Stomach (tissue), 19 donors: ENCODE results near the gene CARD16. TPM values are rescaled to one million over a fixed set of nuclear protein-coding genes. Genes with fewer than 3 reads are reported as not detected.
"Not testable (repeated sequence)": the region's sequence is repeated elsewhere in the genome, so short reads cannot be mapped to it uniquely, and the experiment has no call there.

Source experiments
- DNase-seq, 2 donors: peaks; one replicate each; pipeline versions ENCODE4 v3.0.0 to v3.0.0-alpha.2; 2013 to 2019
- H3K27ac ChIP-seq, 5 donors: fragments of 200-600 bp in 4 of 5; sonication (generic) in 4 of 5; one replicate each; pipeline ENCODE4 v1.5.1; 2013 to 2019; ENCODE audit warnings: mild to moderate bottlenecking in 1 of 5, moderate library complexity in 1 of 5
- H3K27me3 ChIP-seq, 3 donors: fragments of 200-600 bp; sonication (generic); one replicate each; pipeline ENCODE4 v1.5.1; 2017 to 2019; ENCODE audit warnings: mixed run types in 1 of 3
- H3K36me3 ChIP-seq, 4 donors: fragments of 200-600 bp; sonication (generic); 1 replicate in 3 of 4; 2 replicates in 1 of 4; pipeline ENCODE4 v1.5.1; 2016 to 2019
- H3K4me1 ChIP-seq, 4 donors: fragments of 200-600 bp; sonication (generic); one replicate each; pipeline ENCODE4 v1.5.1; 2016 to 2019
- H3K4me3 ChIP-seq, 4 donors: fragments of 200-600 bp; sonication (generic) in 3 of 4; one replicate each; pipeline ENCODE4 v1.5.1; 2016 to 2019; ENCODE audit warnings: mild to moderate bottlenecking in 1 of 4
- H3K9me3 ChIP-seq, 4 donors: fragments of 200-600 bp; sonication (generic); one replicate each; pipeline ENCODE4 v1.5.1; 2016 to 2019
- EP300 ChIP-seq: sonication (generic); formaldehyde crosslinking; IDR thresholded peaks from one replicate; pipeline ENCODE4 v1.6.1; 2017; ENCODE audit warnings: antibody characterized with exemption
- POLR2A ChIP-seq, 4 donors: fragments of 450-650 bp; IDR thresholded peaks; one replicate each; pipeline ENCODE4 v1.6.1; 2016; ENCODE audit warnings: antibody characterized with exemption in 4 of 4, control low read depth in 2 of 4, mild to moderate bottlenecking in 1 of 4, moderate library complexity in 1 of 4
- POLR2AphosphoS5 ChIP-seq, 3 donors: sonication (generic); formaldehyde crosslinking; IDR thresholded peaks; one replicate each; pipeline ENCODE4 v1.6.1; 2016; ENCODE audit warnings: antibody characterized with exemption in 3 of 3
- WGBS, 5 donors: extraction: QIAGEN DNeasy Blood & Tissue Kit in 3 of 5; methylation state at CpG; one replicate each; pipeline versions ENCODE4 v1.1.5 to v1.1.7; 2013 to 2018; 5-methylcytosine and 5-hydroxymethylcytosine counted together
- intact Hi-C: fragments of 100-400 bp; cut with DNase I; formaldehyde crosslinking; loops from one replicate; pipeline ENCODE4 v1.15.1; 2023; ENCODE audit warnings: low total_unique reads
- long read RNA-seq, 10 donors: transcript quantifications; one replicate each; lab custom pipeline, GENCODE V29; 2026
- polyA plus RNA-seq, 3 donors: library from polyadenylated mRNA; stranded (reverse); fragments of 200-250 nt; gene quantifications; one replicate each; pipeline ENCODE4 v1.2.3, GENCODE V29; 2013
- total RNA-seq, 5 donors: library from RNA; depleted of rRNA; stranded (reverse); fragments of >200 nt; gene quantifications; one replicate each; pipeline versions ENCODE4 v1.1.0 to v1.2.3, GENCODE V29; 2014 to 2016
- TF ChIP-seq, protein P1 (sequence below), 7 experiments: fragments of 450-650 bp in 4 of 7; fragments of 200-600 bp in 3 of 7; sonication (generic) in 3 of 7; IDR thresholded peaks; one replicate each; pipeline ENCODE4 v1.5.1; 2016 to 2019; ENCODE audit warnings: antibody characterized with exemption in 7 of 7, control low read depth in 2 of 7, mild to moderate bottlenecking in 1 of 7
- donor health status: healthy with polysubstance abuse.
- donor health status: Bipolar disorder and iron deficiency.
- donor health status: healthy.

The CARD16 gene
- total RNA-seq: 10 to 100 TPM in 1 of 5 donors, 1 to 10 TPM in 1, not detected in 3; 6.6 to 29.1 TPM
- polyA plus RNA-seq: 10 to 100 TPM; 52.0 to 68.3 (median 66.3) TPM
- long read RNA-seq, donor 1, partial matches to known transcripts: 0 of 1 reads
- long read RNA-seq, donor 1, other reads (novel, unspliced or antisense): 0 of 1 reads
- long read RNA-seq, donor 2, partial matches to known transcripts: 0 of 4 reads
- long read RNA-seq, donor 2, other reads (novel, unspliced or antisense): 0 of 4 reads
- long read RNA-seq, donor 3, partial matches to known transcripts: 0 of 1 reads
- long read RNA-seq, donor 3, other reads (novel, unspliced or antisense): 0 of 1 reads
- long read RNA-seq, donor 4: 0 reads
- long read RNA-seq, donor 5, partial matches to known transcripts: 0 of 4 reads
- long read RNA-seq, donor 5, other reads (novel, unspliced or antisense): 0 of 4 reads
- long read RNA-seq, donor 6, partial matches to known transcripts: 0 of 6 reads
- long read RNA-seq, donor 6, other reads (novel, unspliced or antisense): 0 of 6 reads
- long read RNA-seq, donor 7, partial matches to known transcripts: 0 of 6 reads
- long read RNA-seq, donor 7, other reads (novel, unspliced or antisense): 0 of 6 reads
- long read RNA-seq, donor 8, partial matches to known transcripts: 0 of 4 reads
- long read RNA-seq, donor 8, other reads (novel, unspliced or antisense): 0 of 4 reads
- long read RNA-seq, donor 9, partial matches to known transcripts: 0 of 3 reads
- long read RNA-seq, donor 9, other reads (novel, unspliced or antisense): 0 of 3 reads
- long read RNA-seq, donor 10, partial matches to known transcripts: 0 of 5 reads
- long read RNA-seq, donor 10, other reads (novel, unspliced or antisense): 0 of 5 reads

DNA sequence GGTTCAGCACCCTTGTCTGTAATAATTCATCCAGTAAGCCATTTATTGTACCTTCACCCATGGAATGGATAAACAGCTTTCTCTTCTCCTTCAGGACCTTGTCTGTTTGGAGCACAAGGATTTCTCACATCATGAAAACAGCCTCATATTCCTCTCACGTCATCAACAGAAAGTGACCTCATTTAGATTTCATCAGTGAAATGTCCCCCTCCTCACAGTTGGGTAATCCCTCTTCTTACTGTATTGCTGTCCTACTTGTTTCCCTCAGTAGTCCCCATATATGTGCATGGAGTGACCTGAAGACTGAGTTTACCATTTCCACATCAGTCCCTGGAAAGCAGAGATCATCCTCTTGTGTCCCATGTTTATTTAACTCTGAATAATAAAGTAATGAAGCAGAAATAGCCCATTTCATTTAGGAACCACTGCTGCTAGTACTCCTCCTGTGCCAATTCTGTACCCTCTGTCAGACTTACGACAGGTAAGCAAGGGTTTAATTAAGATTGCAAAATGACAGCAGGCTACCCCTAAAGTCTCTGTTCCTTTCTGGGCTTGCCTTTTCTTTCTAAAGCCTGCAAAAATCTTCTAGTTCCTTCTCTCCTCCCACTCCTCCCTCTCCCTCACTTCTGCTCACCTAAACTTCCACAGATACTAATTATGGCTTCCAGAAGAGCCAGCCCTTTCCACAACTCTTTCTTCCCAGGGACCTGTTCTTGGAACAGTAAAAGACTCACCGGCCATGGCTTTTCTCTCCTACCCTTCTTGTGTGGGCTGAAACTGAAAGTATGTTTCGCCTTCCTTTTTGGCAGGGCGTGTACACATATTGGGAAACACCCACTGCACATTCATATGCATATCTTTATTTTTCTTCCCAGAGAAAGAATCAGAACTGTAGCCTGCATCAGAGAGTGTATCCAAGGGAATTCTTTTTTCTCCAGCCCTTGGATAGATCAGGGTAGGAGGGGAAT is at the start of gene CARD16:
CARD16 (minus strand) TSS at position 779 of the 968 bp plus-strand sequence; CDS start at position 741, 38 bp downstream.
- 3 to 18% (median 7%) methylated on average over 5 of the region's 5 CpGs for WGBS, 5 donors
- Histone ChIP-seq H3K4me3 (peak within 1 kb of the TSS; percentile 36 to 44 (median 39)), H3K36me3 (peaks cover 0 to 10% (median 0%) of the 10 kb centered on the region in 4 donors), H3K4me1 (peaks cover 0 to 42% (median 24%) of the 10 kb centered on the region in 4 donors), H3K27ac (peak within 1 kb of the TSS; percentile 59 to 85 (median 71))
- H3K27me3 ChIP-seq, intact Hi-C loops, H3K9me3 ChIP-seq: not testable (repeated sequence)
- DNase-seq: peak; percentile 60 to 75
- peak; percentile 22 to 54 (median 49) for TF ChIP-seq POLR2AphosphoS5 (IDR thresholded peaks at IDR 0.05)

DNA sequence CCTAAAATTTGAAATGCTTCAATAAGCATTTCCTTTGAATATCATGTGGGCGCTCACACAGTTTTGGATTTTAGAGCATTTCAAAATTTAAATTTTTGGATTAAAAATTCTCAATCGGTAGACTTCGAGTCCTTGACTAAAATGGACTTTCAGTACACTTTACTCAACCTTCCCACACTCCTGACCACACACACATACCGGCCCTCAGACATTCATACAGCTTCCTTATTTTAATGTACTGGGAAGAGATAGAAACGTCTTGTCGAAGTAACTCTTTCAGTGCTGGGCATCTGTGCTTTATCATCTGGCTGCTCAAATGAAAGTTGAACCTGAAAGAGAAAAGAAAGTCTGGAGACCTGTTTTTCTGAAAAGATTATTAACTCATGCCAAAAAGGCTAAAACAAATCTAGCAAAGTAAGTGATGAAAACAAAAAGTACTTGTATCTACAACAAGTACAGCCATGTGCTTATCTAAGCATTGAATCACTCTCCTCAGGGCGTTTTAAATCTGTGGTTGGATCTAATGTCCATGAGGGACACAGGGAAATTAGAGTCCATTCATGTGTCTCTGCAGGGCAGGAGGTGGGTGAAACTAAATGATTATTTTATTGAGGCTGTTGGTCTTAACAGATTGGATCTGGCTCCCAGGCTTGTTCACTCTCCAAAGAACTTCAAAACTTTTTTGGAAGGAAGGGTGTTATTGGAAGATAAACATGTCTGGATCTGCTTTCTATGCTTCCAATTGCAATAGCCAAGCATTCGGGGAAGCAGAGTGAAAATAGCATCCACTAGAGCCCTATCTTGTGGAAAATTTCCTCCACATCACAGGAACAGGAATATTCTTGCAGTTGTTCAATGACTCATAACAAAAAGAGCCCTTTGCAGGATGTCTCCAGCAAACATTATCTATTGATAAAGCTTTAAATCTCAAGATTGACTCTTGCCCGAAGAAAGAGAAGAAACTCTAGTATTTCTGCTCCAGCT is 47.4 kb upstream of the CARD16 start:
- no peaks in the 10 kb centered on the region for H3K9me3 ChIP-seq
- H3K27ac ChIP-seq: no peak overlapping the region
- no peaks in the 10 kb centered on the region for H3K27me3 ChIP-seq
- H3K4me1 ChIP-seq: no peaks in the 10 kb centered on the region
- DNase-seq: no peak
- no peak for TF ChIP-seq EP300
- no peak for TF ChIP-seq POLR2AphosphoS5 (IDR thresholded peaks at IDR 0.05)
- TF ChIP-seq, protein P1, sequence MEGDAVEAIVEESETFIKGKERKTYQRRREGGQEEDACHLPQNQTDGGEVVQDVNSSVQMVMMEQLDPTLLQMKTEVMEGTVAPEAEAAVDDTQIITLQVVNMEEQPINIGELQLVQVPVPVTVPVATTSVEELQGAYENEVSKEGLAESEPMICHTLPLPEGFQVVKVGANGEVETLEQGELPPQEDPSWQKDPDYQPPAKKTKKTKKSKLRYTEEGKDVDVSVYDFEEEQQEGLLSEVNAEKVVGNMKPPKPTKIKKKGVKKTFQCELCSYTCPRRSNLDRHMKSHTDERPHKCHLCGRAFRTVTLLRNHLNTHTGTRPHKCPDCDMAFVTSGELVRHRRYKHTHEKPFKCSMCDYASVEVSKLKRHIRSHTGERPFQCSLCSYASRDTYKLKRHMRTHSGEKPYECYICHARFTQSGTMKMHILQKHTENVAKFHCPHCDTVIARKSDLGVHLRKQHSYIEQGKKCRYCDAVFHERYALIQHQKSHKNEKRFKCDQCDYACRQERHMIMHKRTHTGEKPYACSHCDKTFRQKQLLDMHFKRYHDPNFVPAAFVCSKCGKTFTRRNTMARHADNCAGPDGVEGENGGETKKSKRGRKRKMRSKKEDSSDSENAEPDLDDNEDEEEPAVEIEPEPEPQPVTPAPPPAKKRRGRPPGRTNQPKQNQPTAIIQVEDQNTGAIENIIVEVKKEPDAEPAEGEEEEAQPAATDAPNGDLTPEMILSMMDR (IDR thresholded peaks at IDR 0.05): no peak
- TF ChIP-seq POLR2A (IDR thresholded peaks at IDR 0.05): no peak
- no peak overlapping the region for H3K4me3 ChIP-seq
- 61 to 69% (median 66%) methylated on average over 9 of the region's 9 CpGs for WGBS, 5 donors
- H3K36me3 ChIP-seq: no peaks in the 10 kb centered on the region
- intact Hi-C loops: no loop called here

DNA sequence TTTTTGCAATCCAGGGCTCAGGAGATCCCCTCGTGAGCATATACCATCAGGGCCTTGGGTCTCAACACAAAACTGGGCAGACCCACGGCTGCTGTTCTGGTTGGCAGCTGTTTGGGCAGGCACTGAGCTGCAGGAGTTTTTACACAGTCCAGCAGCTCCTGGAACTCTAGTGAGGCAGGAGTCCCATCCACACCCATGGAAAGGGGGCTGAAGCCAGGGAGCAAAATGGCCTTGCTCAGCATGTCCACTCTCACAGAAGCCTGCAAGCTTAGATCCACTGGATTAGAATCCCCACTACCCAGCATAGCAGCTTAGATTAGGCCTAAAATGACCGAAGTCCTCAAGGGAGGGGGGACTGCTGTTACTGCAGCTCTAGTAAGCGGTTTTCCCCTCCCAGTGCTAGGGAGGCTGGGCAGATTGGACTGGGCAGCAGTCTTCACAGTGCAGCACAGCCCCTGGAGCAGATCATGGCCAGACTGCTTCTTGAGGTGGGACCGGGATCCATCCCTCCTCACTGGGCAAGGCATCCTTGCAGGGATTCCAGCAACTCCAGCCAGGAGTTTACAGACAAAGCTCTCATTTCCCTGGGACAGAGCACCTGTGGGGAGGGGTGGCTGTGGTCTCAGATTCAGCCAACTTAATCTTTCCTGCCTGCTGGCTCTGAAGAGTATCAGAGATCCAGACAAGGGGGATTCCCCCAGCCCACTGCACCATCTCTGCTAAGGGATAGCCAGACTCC is 36.4 kb upstream of the CARD16 start:
- TF ChIP-seq, protein P1 (IDR thresholded peaks at IDR 0.05): no peak
- TF ChIP-seq EP300 (no peak), POLR2A (IDR thresholded peaks at IDR 0.05) (no peak), POLR2AphosphoS5 (IDR thresholded peaks at IDR 0.05) (no peak)
- H3K27ac ChIP-seq: no peak overlapping the region
- WGBS, 5 donors: 84 to 98% (median 94%) methylated on average over 4 to 5 of the region's 5 CpGs
- intact Hi-C loops: no loop called here
- H3K36me3 ChIP-seq: no peaks in the 10 kb centered on the region
- H3K9me3 ChIP-seq: no peaks in the 10 kb centered on the region
- no peaks in the 10 kb centered on the region for H3K27me3 ChIP-seq
- DNase-seq: no peak
- H3K4me3 ChIP-seq: no peak overlapping the region
- H3K4me1 ChIP-seq: peaks cover 0 to 4% (median 1%) of the 10 kb centered on the region in 4 donors

DNA sequence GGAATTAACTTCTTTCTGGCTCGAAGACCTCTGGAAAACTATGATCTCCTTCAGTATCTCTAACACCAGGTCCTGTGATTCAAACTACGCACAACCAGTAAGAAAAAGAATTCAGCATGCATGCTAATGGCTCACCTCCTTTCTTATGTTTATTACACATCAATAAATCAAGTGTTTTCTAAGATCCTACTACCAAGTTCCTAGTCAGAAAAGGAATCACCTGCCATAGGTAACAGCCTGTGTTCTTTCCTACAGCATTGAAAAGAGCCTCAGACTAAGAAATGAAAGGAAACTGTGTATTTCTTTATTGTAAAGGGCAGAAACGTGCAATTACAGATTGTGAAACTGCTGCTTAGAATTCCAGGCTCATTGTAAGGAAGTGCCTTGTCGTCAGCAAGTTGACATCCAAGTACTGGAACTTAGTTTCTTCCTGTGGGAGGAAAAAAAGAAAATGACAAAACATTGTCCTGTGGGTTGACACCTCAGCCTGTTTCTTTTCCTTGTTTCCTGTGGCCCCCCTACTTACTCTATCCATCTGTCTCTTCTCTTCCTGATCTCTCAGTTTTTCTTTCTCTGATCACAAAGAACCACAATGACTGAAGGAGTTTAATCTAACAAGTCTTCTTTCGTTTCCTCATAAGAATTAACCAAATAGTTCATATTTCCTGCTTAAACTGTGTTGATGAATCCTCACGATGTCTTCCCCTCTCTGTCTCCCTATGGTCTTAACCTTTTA is 35.2 kb upstream of the CARD16 start:
- H3K27ac ChIP-seq: peak overlapping the region in 2 of 5 donors; percentile 14 to 16
- intact Hi-C loops: not testable (repeated sequence)

More for the DNA sequence above, 35.2 kb upstream of the CARD16 start:
- H3K9me3 ChIP-seq, H3K36me3 ChIP-seq, H3K27me3 ChIP-seq, H3K4me3 ChIP-seq, DNase-seq, H3K4me1 ChIP-seq: not testable (repeated sequence)
- 46 to 54% (median 50%) methylated on average over 6 of the region's 6 CpGs for WGBS, 5 donors
